ENCODE results near the gene GABRR2. TPM values are rescaled to one million over a fixed set of nuclear protein-coding genes. Genes with fewer than 3 reads are reported as not detected.
"Not testable (repeated sequence)": the region's sequence is repeated elsewhere in the genome, so short reads cannot be mapped to it uniquely, and the experiment has no call there.

The GABRR2 gene
- total RNA-seq, 4 donors from 2014 or later = 0.27 to 0.62 TPM; not detected in 2

DNA sequence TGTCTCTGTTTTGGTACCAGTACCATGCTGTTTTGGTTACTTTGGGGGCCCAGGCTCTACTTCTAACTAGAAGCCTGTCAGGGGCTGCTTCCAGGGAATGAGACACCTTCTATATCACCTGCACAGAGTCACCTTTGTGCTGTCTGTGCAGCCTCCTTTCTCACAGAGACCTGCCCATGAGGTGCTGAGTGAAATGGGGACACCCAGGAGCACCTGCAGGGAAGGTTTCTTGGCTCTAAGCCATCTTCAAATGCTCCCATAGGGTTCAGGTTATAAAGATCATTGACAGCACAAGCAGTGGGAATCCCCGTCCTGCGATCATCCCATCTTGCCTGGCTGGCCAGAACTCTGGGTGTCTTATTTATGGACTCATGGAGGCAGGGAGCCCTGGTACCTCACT is 19.1 kb downstream of the GABRR2 start:
- DNase-seq (ENCODE audit: low spot score in 2 of 2) = peak in 1 of 2 donors; percentile 43
- H3K4me3 ChIP-seq (ENCODE audit: low read depth, poor library complexity, severe bottlenecking) = no peak overlapping the region
- TF ChIP-seq POLR2A (IDR thresholded peaks at IDR 0.05) (no peak), CTCF (IDR thresholded peaks at IDR 0.05) (no peak)
- intact Hi-C loops (cut with DNase I; ENCODE audit: low total_unique reads) = no loop called here
- 94 to 100% methylated on average over 2 of the region's 2 CpGs for WGBS, 2 donors

GRCh38 chr6:89295116-89295515 is 20.0 kb downstream of the GABRR2 start:
- intact Hi-C loops (cut with DNase I; ENCODE audit: low total_unique reads); H3K4me3 ChIP-seq (ENCODE audit: low read depth, poor library complexity, severe bottlenecking); DNase-seq (ENCODE audit: low spot score in 2 of 2): not testable (repeated sequence)
- WGBS, 2 donors = 78 to 84% methylated on average over 1 of the region's 1 CpG

DNA sequence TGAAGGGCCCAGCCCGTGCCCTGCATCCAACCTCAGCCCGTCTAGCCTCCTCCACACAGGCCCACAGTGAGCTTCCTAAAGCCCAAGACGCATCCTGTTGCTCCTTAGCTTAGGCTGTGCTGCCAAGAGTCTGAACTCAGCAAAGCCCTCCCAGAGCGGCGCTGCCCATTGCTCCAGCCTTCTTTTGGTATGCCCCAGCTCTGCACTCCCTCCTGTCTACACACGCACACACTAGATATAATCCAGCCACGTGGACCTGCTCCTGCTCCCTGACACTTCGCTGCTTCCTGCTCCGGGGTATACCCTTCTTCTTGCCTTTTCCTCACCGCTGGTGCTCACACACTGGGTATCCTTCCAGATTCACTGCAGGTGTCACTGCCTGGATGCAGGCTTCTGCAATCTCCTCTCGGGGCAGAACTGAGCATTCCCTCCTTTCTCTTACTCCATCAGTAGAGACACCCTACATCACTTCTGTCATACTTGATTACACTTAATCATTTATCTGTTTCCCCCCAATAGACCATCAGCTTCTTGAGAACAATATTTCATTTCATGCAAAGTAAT is 23.8 kb downstream of the GABRR2 start:
- no peak for TF ChIP-seq POLR2A (IDR thresholded peaks at IDR 0.05)
- intact Hi-C loops (cut with DNase I; ENCODE audit: low total_unique reads) = no loop called here
- DNase-seq (ENCODE audit: low spot score in 2 of 2) = peak in 1 of 2 donors; percentile 53
- 84 to 86% methylated on average over 11 of the region's 11 CpGs for WGBS, 2 donors
- no peak overlapping the region for H3K4me3 ChIP-seq (ENCODE audit: low read depth, poor library complexity, severe bottlenecking)

- no peak for TF ChIP-seq POLR2A (IDR thresholded peaks at IDR 0.05)
- no peak for TF ChIP-seq CTCF (IDR thresholded peaks at IDR 0.05)
- intact Hi-C loops (cut with DNase I; ENCODE audit: low total_unique reads) = no loop called here
- 86 to 91% methylated on average over 13 of the region's 13 CpGs for WGBS, 2 donors
- H3K4me3 ChIP-seq (ENCODE audit: low read depth, poor library complexity, severe bottlenecking) = no peak overlapping the region
- DNase-seq (ENCODE audit: low spot score in 2 of 2) = peak in 1 of 2 donors; percentile 53
Observed at GRCh38 chr6:89290401-89291155, 24.5 kb downstream of the GABRR2 start.

- intact Hi-C loops (cut with DNase I; ENCODE audit: low total_unique reads) = no loop called here
- TF ChIP-seq POLR2A (IDR thresholded peaks at IDR 0.05) (no peak), CTCF (IDR thresholded peaks at IDR 0.05) (no peak)
- peak in 1 of 2 donors; percentile 10 for DNase-seq (ENCODE audit: low spot score in 2 of 2)
- 74 to 88% methylated on average over 3 of the region's 3 CpGs for WGBS, 2 donors
- H3K4me3 ChIP-seq (ENCODE audit: low read depth, poor library complexity, severe bottlenecking) = no peak overlapping the region
Observed at GRCh38 chr6:89289710-89290109, 25.4 kb downstream of the GABRR2 start.

DNA sequence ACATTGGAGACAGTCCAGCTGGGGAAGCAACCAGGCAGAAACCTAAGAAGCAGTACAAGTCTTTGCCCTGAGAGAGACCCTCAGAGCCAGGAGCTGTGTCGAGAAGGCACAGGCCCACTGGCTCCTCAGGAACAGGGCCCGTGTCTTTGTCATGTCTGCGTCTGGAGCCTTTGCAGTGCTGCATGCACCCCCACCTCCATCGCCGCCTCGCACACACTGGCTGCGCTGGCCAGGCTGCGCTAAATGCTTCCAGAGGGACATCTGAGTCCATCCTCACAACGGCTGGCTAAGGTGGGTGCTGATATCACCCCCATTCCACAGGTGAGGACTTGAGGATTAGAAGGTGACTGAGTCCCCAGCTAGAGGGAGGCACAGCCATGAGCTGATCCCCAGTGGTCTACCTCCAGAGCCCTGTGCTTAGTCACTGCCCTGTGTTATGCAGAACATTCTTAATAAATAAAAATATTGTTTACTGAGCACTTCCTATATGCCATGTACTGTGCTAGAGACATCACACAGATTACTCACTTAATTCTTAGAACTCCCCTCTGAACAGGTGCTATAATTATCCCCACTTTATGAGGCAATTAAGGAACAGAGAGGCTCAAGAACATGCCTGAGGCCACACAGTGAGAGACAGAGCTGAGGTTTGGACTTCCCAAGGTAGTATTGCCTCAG is 27.6 kb downstream of the GABRR2 start:
- intact Hi-C loops (cut with DNase I; ENCODE audit: low total_unique reads) = no loop called here
- TF ChIP-seq CTCF (IDR thresholded peaks at IDR 0.05) = no peak
- TF ChIP-seq POLR2A (IDR thresholded peaks at IDR 0.05) = no peak
- WGBS, 2 donors = 92 to 93% methylated on average over 9 of the region's 9 CpGs
- DNase-seq (ENCODE audit: low spot score in 2 of 2) = peak in 1 of 2 donors; percentile 78
- no peak overlapping the region for H3K4me3 ChIP-seq (ENCODE audit: low read depth, poor library complexity, severe bottlenecking)

Data from lower leg skin (tissue), 4 donors.